NCI-H1930 (cell line): ENCODE data around the gene LIPA.
"Not testable (repeated sequence)": the region's sequence is repeated elsewhere in the genome, so short reads cannot be mapped to it uniquely, and the experiment has no call there.

ENCODE experiments used
- DNase-seq, 2 experiments: peaks; one replicate each; lab custom pipeline; 2025; lab: John Stamatoyannopoulos, UW

The LIPA gene

GRCh38 chr10:89270153-89270483 lies 18.5 kb upstream of the LIPA start:
- DNase-seq, result no peak

GRCh38 chr10:89269433-89270152 lies 18.0 kb upstream of the LIPA start:
- no peak for DNase-seq

GRCh38 chr10:89266721-89267453 lies 15.3 kb upstream of the LIPA start:
- DNase-seq, result no peak

GRCh38 chr10:89263531-89263930 lies 12.0 kb upstream of the LIPA start:
- DNase-seq, result no peak

- DNase-seq, result no peak
Measured at GRCh38 chr10:89263091-89263490, 11.5 kb upstream of the LIPA start.

GRCh38 chr10:89262086-89263051 lies 10.8 kb upstream of the LIPA start:
- no peak for DNase-seq

GRCh38 chr10:89258881-89259280 lies 7.3 kb upstream of the LIPA start:
- no peak for DNase-seq

- DNase-seq, result no peak
Measured at GRCh38 chr10:89257581-89257980, 6.0 kb upstream of the LIPA start.

GRCh38 chr10:89256962-89257361 lies 5.4 kb upstream of the LIPA start:
- no peak for DNase-seq

GRCh38 chr10:89256340-89256739 lies 4.8 kb upstream of the LIPA start:
- DNase-seq, result no peak

- no peak for DNase-seq
Measured at GRCh38 chr10:89255793-89256192, 4.2 kb upstream of the LIPA start.

GRCh38 chr10:89255091-89255579 lies 3.6 kb upstream of the LIPA start:
- not testable (repeated sequence) for DNase-seq

GRCh38 chr10:89252225-89252585 lies 630 bp upstream of the LIPA start:
- no peak for DNase-seq

- no peak for DNase-seq
Measured at GRCh38 chr10:89250865-89251408, 638 bp downstream of the LIPA start.

GRCh38 chr10:89248990-89249389 lies 2.6 kb downstream of the LIPA start:
- no peak for DNase-seq

- DNase-seq, result not testable (repeated sequence)
Measured at GRCh38 chr10:89247623-89248022, 4.0 kb downstream of the LIPA start.

- DNase-seq, result no peak
Measured at GRCh38 chr10:89245802-89246201, 5.8 kb downstream of the LIPA start.

- no peak for DNase-seq
Measured at GRCh38 chr10:89242840-89243568, 8.6 kb downstream of the LIPA start.

GRCh38 chr10:89242345-89242684 lies 9.3 kb downstream of the LIPA start:
- DNase-seq, result no peak

- no peak for DNase-seq
Measured at GRCh38 chr10:89241486-89242344, 9.9 kb downstream of the LIPA start.

- no peak for DNase-seq
Measured at GRCh38 chr10:89241026-89241425, 10.5 kb downstream of the LIPA start.
